Stromal cell of bone marrow (primary cell): ENCODE results near the gene CAPZB.

Source experiments
- DNase-seq: peaks from one replicate; pipeline ENCODE4 v3.0.0-alpha.2; 2012; ENCODE audit warnings: low read depth

The CAPZB gene

GRCh38 chr1:19346026-19346425 lies 139.3 kb downstream of the CAPZB start:
- DNase-seq = no peak

GRCh38 chr1:19345391-19345790 lies 139.9 kb downstream of the CAPZB start:
- DNase-seq = no peak

GRCh38 chr1:19344831-19345230 lies 140.5 kb downstream of the CAPZB start:
- DNase-seq = no peak

GRCh38 chr1:19344372-19344810 lies 140.9 kb downstream of the CAPZB start:
- DNase-seq = no peak

GRCh38 chr1:19343617-19344350 lies 141.6 kb downstream of the CAPZB start:
- DNase-seq = no peak

GRCh38 chr1:19342894-19343616 lies 142.3 kb downstream of the CAPZB start:
- no peak for DNase-seq

GRCh38 chr1:19342062-19342750 lies 143.1 kb downstream of the CAPZB start:
- DNase-seq = peak; percentile 14

GRCh38 chr1:19341201-19342061 lies 143.9 kb downstream of the CAPZB start:
- DNase-seq = peak; percentile 41

GRCh38 chr1:19340387-19340937 lies 144.9 kb downstream of the CAPZB start:
- no peak for DNase-seq

- DNase-seq = no peak
Observed at GRCh38 chr1:19339214-19339861, 146.0 kb downstream of the CAPZB start.

- no peak for DNase-seq
Observed at GRCh38 chr1:19338323-19338762, 147.0 kb downstream of the CAPZB start.

GRCh38 chr1:19337289-19337688 lies 148.1 kb downstream of the CAPZB start:
- DNase-seq = no peak

- DNase-seq = no peak
Observed at GRCh38 chr1:19336543-19336942, 148.8 kb downstream of the CAPZB start.

GRCh38 chr1:19333587-19334354 lies 151.6 kb downstream of the CAPZB start:
- DNase-seq = no peak

- no peak for DNase-seq
Observed at GRCh38 chr1:19332832-19333231, 152.5 kb downstream of the CAPZB start.

- no peak for DNase-seq
Observed at GRCh38 chr1:19331262-19331878, 154.0 kb downstream of the CAPZB start.

GRCh38 chr1:19330449-19331135 lies 154.7 kb downstream of the CAPZB start:
- DNase-seq = no peak

GRCh38 chr1:19329611-19330010 lies 155.7 kb downstream of the CAPZB start:
- DNase-seq = no peak

- DNase-seq = no peak
Observed at GRCh38 chr1:19329188-19329587, 156.2 kb downstream of the CAPZB start.
